Endothelial cell of umbilical vein (primary cell): ENCODE measurements around the gene LRRC10B. TPM values are rescaled to one million over a fixed set of nuclear protein-coding genes. Genes with fewer than 3 reads are reported as not detected.

Source experiments
- BruUV-seq: library from RNA; stranded (reverse); fragments of 400-500 nt; replicated peaks from 2 replicates; lab custom pipeline; 2021; lab: Mats Ljungman, UMichigan
- CTCF ChIA-PET: fragments of 300-600, 350-600 bp; sonication (Branson Sonifier 250); formaldehyde crosslinking; loops from one replicate; lab custom pipeline; 2021; ENCODE audit warnings: antibody characterized with exemption, inconsistent platforms; lab: Charles Lee
- POLR2A ChIA-PET: fragments of 300-600, 350-600 bp; sonication (Branson Sonifier 250); formaldehyde crosslinking; loops from one replicate; lab custom pipeline; 2021; ENCODE audit warnings: antibody characterized with exemption, inconsistent platforms; lab: Charles Lee
- DNase-seq: peaks from one replicate; pipeline ENCODE4 v3.0.0-alpha.2; 2011; ENCODE audit warnings: low read depth, low spot score
- FAIRE-seq: peaks from 2 replicates; lab custom pipeline; 2011; peaks lifted over from hg19 to GRCh38; lab: Jason Lieb, UNC
- H2AFZ ChIP-seq: 2 replicates; pipeline ENCODE4 v1.6.0; 2012; ENCODE audit warnings: low read depth, low read length, control low read depth, inconsistent platforms
- H3K27ac ChIP-seq: 2 replicates; pipeline ENCODE4 v1.5.1; 2011; ENCODE audit warnings: low read depth, mild to moderate bottlenecking, control low read depth, low read length, moderate library complexity; ENCODE audit not compliant: insufficient read depth
- H3K27me3 ChIP-seq, 2 experiments: 2 replicates each; pipeline versions ENCODE4 v1.6.0 to v1.6.1; 2011; ENCODE audit warnings: low read length in 2 of 2, mixed read lengths in 1 of 2; ENCODE audit not compliant: control insufficient read depth in 2 of 2, insufficient read depth in 2 of 2
- H3K36me3 ChIP-seq, 2 experiments: 2 replicates in 1 of 2; 3 replicates in 1 of 2; pipeline ENCODE4 v1.5.1; 2011; ENCODE audit warnings: low read length in 2 of 2, mild to moderate bottlenecking in 1 of 2, moderate library complexity in 1 of 2; ENCODE audit not compliant: control insufficient read depth in 2 of 2, insufficient read depth in 2 of 2; ENCODE audit errors: extremely low read depth in 1 of 2
- H3K4me1 ChIP-seq: 3 replicates; pipeline ENCODE4 v1.5.1; 2011; ENCODE audit warnings: mild to moderate bottlenecking, low read length; ENCODE audit not compliant: control insufficient read depth, insufficient read depth; ENCODE audit errors: extremely low read depth
- H3K4me2 ChIP-seq: 2 replicates; pipeline ENCODE4 v1.6.1; 2011; ENCODE audit warnings: low read length, control low read depth, mixed read lengths; ENCODE audit not compliant: insufficient read depth
- H3K4me3 ChIP-seq, 3 experiments: fragments of 200-600 bp in 1 of 3; sonication (generic), shearing (Covaris generic) in 1 of 3; replicated peaks in 1 of 3; 2 replicates each; pipeline ENCODE4 v1.5.1; 2011 to 2016; ENCODE audit warnings: control low read depth in 3 of 3, low read length in 3 of 3, mild to moderate bottlenecking in 2 of 3, inconsistent platforms in 1 of 3, low read depth in 1 of 3, moderate library complexity in 1 of 3; ENCODE audit not compliant: insufficient read depth in 1 of 3
- H3K79me2 ChIP-seq: 2 replicates; pipeline ENCODE4 v1.6.0; 2012; ENCODE audit warnings: low read length, inconsistent platforms; ENCODE audit not compliant: control insufficient read depth, insufficient read depth
- H3K9ac ChIP-seq: replicated peaks from 2 replicates; pipeline ENCODE3; 2011; ENCODE audit warnings: low read length, control low read depth; ENCODE audit not compliant: insufficient read depth; ENCODE audit errors: extremely low read depth
- H3K9me1 ChIP-seq: replicated peaks from 3 replicates; pipeline ENCODE4 v1.6.0; 2011; ENCODE audit warnings: mild to moderate bottlenecking, low read length; ENCODE audit not compliant: control insufficient read depth, insufficient read depth; ENCODE audit errors: extremely low read depth
- H3K9me3 ChIP-seq: replicated peaks from 2 replicates; pipeline ENCODE4 v1.5.1; 2012; ENCODE audit warnings: low read length, inconsistent platforms; ENCODE audit not compliant: control insufficient read depth, insufficient read depth
- H4K20me1 ChIP-seq: replicated peaks from 2 replicates; pipeline ENCODE3; 2011; ENCODE audit warnings: mild to moderate bottlenecking, low read length; ENCODE audit not compliant: control insufficient read depth, insufficient read depth; ENCODE audit errors: extremely low read depth
- EZH2 ChIP-seq: IDR thresholded peaks from 2 replicates; pipeline ENCODE4 v1.6.1; 2012; ENCODE audit warnings: borderline replicate concordance, low read depth, mild to moderate bottlenecking, moderate library complexity, low read length, inconsistent platforms; ENCODE audit not compliant: severe bottlenecking
- FOS ChIP-seq: IDR thresholded peaks from 2 replicates; pipeline ENCODE4 v1.6.1; 2011; ENCODE audit warnings: mild to moderate bottlenecking, low read length, moderate library complexity, borderline replicate concordance; ENCODE audit not compliant: insufficient read depth
- GATA2 ChIP-seq: IDR thresholded peaks from 2 replicates; pipeline ENCODE4 v1.7.0; 2011; ENCODE audit warnings: low read depth, mild to moderate bottlenecking, moderate library complexity, mixed read lengths, low read length; ENCODE audit not compliant: insufficient read length, insufficient read depth
- JUN ChIP-seq: IDR thresholded peaks from 2 replicates; pipeline ENCODE4 v1.6.1; 2011; ENCODE audit warnings: borderline replicate concordance, low read depth; ENCODE audit not compliant: insufficient read length, insufficient read depth
- MYC ChIP-seq: IDR thresholded peaks from one replicate; pipeline ENCODE4 v1.6.1; 2011; ENCODE audit warnings: mild to moderate bottlenecking, low read depth, low read length
- POLR2A ChIP-seq: IDR thresholded peaks from 2 replicates; pipeline ENCODE4 v1.6.1; 2012; ENCODE audit warnings: low read depth, mild to moderate bottlenecking, control low read depth, low read length
- POLR2AphosphoS5 ChIP-seq: IDR thresholded peaks from 2 replicates; pipeline ENCODE4 v1.6.1; 2012; ENCODE audit warnings: low read depth, mild to moderate bottlenecking, control low read depth, low read length, moderate library complexity; ENCODE audit not compliant: insufficient read depth
- dilution Hi-C: fragments of 300-500 bp; cut with MboI; formaldehyde crosslinking; loops from one replicate; pipeline ENCODE4 v1.15.0; 2019; ENCODE audit warnings: low sequenced_read_pairs; ENCODE audit not compliant: extremely low pct_ligation_motif_present
- intact Hi-C: fragments of 100-400 bp; cut with micrococcal nuclease; formaldehyde crosslinking; loops from one replicate; pipeline ENCODE4 v1.10.0; 2022
- polyA plus RNA-seq, 4 experiments: library from polyadenylated mRNA; depleted of rRNA in 3 of 4; stranded (reverse) in 3 of 4; unstranded in 1 of 4; fragments of >200 nt; gene quantifications; 2 replicates each; pipeline versions ENCODE4 v1.2.1 to v1.2.3, GENCODE V29; 2011 to 2012; ENCODE audit warnings: missing spikeins in 1 of 4
- total RNA-seq: library from RNA; stranded (reverse); gene quantifications from 2 replicates; pipeline ENCODE4 v1.2.3, GENCODE V29; 2021
- TF ChIP-seq, protein P1 (sequence below): IDR thresholded peaks from 2 replicates; pipeline ENCODE4 v1.6.1; 2011; ENCODE audit not compliant: insufficient read depth, insufficient read length
- TF ChIP-seq, protein P2 (sequence below), 2 donors: IDR thresholded peaks; 1 replicate in 1 of 2; 2 replicates in 1 of 2; pipeline ENCODE4 v1.5.1; 2011; ENCODE audit warnings: low read length in 2 of 2, mild to moderate bottlenecking in 2 of 2, moderate library complexity in 2 of 2, control low read depth in 1 of 2, inconsistent platforms in 1 of 2, low read depth in 1 of 2; ENCODE audit not compliant: insufficient read depth in 1 of 2; ENCODE audit errors: extremely low read depth in 1 of 2

Gene LRRC10B
- total and polyA plus RNA-seq, 2 donors (not counting 3 experiments of a cell fraction or from before 2014, with no cell fraction given), result not detected

GRCh38 chr11:61468002-61468401 is 40.5 kb upstream of the LRRC10B start:
- no TSS peak for BruUV-seq
- Histone ChIP-seq H3K9me1 (no peaks in the 10 kb centered on the region), H3K4me3 (no peak overlapping the region), H4K20me1 (no peaks in the 10 kb centered on the region), H3K27me3 (no peaks in the 10 kb centered on the region), H2AFZ (no peak overlapping the region), H3K9ac (no peak overlapping the region), H3K9me3 (no peaks in the 10 kb centered on the region), H3K36me3 (peaks cover 0 to 6% of the 10 kb centered on the region in 2 experiments), H3K79me2 (no peaks in the 10 kb centered on the region), H3K27ac (no peak overlapping the region), H3K4me1 (no peaks in the 10 kb centered on the region), H3K4me2 (no peak overlapping the region)
- FAIRE-seq, result no peak
- intact Hi-C loops (no loop called here), dilution Hi-C loops (no loop called here)
- ChIA-PET CTCF (interaction anchor here (1.1 kb wide), 1 partner anchor 9 kb away, joined by 3 read pairs; no protein-coding TSS in a partner anchor), POLR2A (no interaction called here)
- no peak for DNase-seq
- TF ChIP-seq, protein P1, sequence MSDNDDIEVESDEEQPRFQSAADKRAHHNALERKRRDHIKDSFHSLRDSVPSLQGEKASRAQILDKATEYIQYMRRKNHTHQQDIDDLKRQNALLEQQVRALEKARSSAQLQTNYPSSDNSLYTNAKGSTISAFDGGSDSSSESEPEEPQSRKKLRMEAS, result no peak
- no peak for TF ChIP-seq EZH2
- no peak for TF ChIP-seq POLR2A
- TF ChIP-seq GATA2, result no peak
- TF ChIP-seq JUN, result no peak
- TF ChIP-seq, protein P2, sequence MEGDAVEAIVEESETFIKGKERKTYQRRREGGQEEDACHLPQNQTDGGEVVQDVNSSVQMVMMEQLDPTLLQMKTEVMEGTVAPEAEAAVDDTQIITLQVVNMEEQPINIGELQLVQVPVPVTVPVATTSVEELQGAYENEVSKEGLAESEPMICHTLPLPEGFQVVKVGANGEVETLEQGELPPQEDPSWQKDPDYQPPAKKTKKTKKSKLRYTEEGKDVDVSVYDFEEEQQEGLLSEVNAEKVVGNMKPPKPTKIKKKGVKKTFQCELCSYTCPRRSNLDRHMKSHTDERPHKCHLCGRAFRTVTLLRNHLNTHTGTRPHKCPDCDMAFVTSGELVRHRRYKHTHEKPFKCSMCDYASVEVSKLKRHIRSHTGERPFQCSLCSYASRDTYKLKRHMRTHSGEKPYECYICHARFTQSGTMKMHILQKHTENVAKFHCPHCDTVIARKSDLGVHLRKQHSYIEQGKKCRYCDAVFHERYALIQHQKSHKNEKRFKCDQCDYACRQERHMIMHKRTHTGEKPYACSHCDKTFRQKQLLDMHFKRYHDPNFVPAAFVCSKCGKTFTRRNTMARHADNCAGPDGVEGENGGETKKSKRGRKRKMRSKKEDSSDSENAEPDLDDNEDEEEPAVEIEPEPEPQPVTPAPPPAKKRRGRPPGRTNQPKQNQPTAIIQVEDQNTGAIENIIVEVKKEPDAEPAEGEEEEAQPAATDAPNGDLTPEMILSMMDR (IDR thresholded peaks at IDR 0.05; ENCODE audit: extremely low read depth in 1 of 2, insufficient read depth in 1 of 2, low read depth in 1 of 2, low read length in 2 of 2), result no peak
- no peak for TF ChIP-seq MYC
- no peak for TF ChIP-seq POLR2AphosphoS5
- no peak for TF ChIP-seq FOS
